Activated T-cell treated with anti-CD3 and anti-CD28 coated beads, Interleukin-2, amount 50 U/mL, for 48 hours (primary cell): ENCODE results near the gene NTRK1.
A peak's percentile ranks its signal among the peaks of the same experiment; 100 is the strongest.

Experiments
- DNase-seq, 2 experiments: peaks; one replicate each; pipeline ENCODE4 v3.0.0-alpha.2; 2020

Gene NTRK1

GRCh38 chr1:156860628-156861423 is at the start of gene NTRK1:
Gene NTRK1 (plus strand): TSS chr1:156860865. CDS start chr1:156860935, 70 bp downstream.
- DNase-seq, result peak; percentile 58 to 71

- no peak for DNase-seq
Observed at GRCh38 chr1:156811168-156811567, 49.5 kb upstream of the NTRK1 start.

GRCh38 chr1:156812293-156812990 is 48.2 kb upstream of the NTRK1 start:
- DNase-seq, result no peak

- DNase-seq, result peak in 1 of 2 experiments; percentile 42
Observed at GRCh38 chr1:156813298-156813697, 47.4 kb upstream of the NTRK1 start.

- peak; percentile 86 to 88 for DNase-seq
Observed at GRCh38 chr1:156813750-156814570, 46.7 kb upstream of the NTRK1 start.

GRCh38 chr1:156814571-156815260 is 45.9 kb upstream of the NTRK1 start:
- DNase-seq, result peak; percentile 69 to 71

GRCh38 chr1:156815307-156815826 is 45.3 kb upstream of the NTRK1 start:
- peak in 1 of 2 experiments; percentile 41 for DNase-seq

GRCh38 chr1:156815961-156816422 is 44.7 kb upstream of the NTRK1 start:
- peak in 1 of 2 experiments; percentile 46 for DNase-seq

- DNase-seq, result peak; percentile 93 to 94
Observed at GRCh38 chr1:156816561-156817328, 43.9 kb upstream of the NTRK1 start, which contains the start of gene SH2D2A. Gene SH2D2A (minus strand): TSS chr1:156816848. CDS start chr1:156816708, 140 bp downstream.

GRCh38 chr1:156821801-156822200 is 38.9 kb upstream of the NTRK1 start:
- peak; percentile 66 to 75 for DNase-seq

- no peak for DNase-seq
Observed at GRCh38 chr1:156822680-156823079, 38.0 kb upstream of the NTRK1 start.

- no peak for DNase-seq
Observed at GRCh38 chr1:156823210-156823790, 37.4 kb upstream of the NTRK1 start.

- DNase-seq, result no peak
Observed at GRCh38 chr1:156826630-156827029, 34.0 kb upstream of the NTRK1 start.

- DNase-seq, result no peak
Observed at GRCh38 chr1:156828400-156829124, 32.1 kb upstream of the NTRK1 start.

- no peak for DNase-seq
Observed at GRCh38 chr1:156832434-156832833, 28.2 kb upstream of the NTRK1 start.

- DNase-seq, result no peak
Observed at GRCh38 chr1:156833603-156834002, 27.1 kb upstream of the NTRK1 start.

- DNase-seq, result no peak
Observed at GRCh38 chr1:156834322-156834721, 26.3 kb upstream of the NTRK1 start.

GRCh38 chr1:156836041-156836654 is 24.5 kb upstream of the NTRK1 start:
- DNase-seq, result peak; percentile 69 to 75

- DNase-seq, result no peak
Observed at GRCh38 chr1:156836892-156837291, 23.8 kb upstream of the NTRK1 start.

- DNase-seq, result peak; percentile 70 to 72
Observed at GRCh38 chr1:156838972-156839371, 21.7 kb upstream of the NTRK1 start.
